Measurements from ENCODE around the gene KCNQ1. TPM values are rescaled to one million over a fixed set of nuclear protein-coding genes. Genes with fewer than 3 reads are reported as not detected.

Gene KCNQ1
- total and polyA plus RNA-seq, 2 of the 13 experiments (the other 11 are each of a cell fraction or from before 2014, with no cell fraction given) = 0.02 to 0.08 TPM

- peaks cover 16 to 88% of the 10 kb centered on the region in 2 experiments for H3K27me3 ChIP-seq (ENCODE audit: control insufficient read depth in 1 of 2, insufficient read depth in 2 of 2, low read length in 2 of 2)
- no peaks in the 10 kb centered on the region for H3K36me3 ChIP-seq (replicated peaks in 1 of 2; ENCODE audit: control insufficient read depth in 1 of 2, insufficient read depth in 2 of 2, low read length in 2 of 2)
- ATAC-seq (peak; percentile 71), FAIRE-seq (no peak), DNase-seq (ENCODE audit: low spot score) (peak; percentile 65)
- WGBS (ENCODE audit: low lambda C conversion rate) = 11% methylated on average over 12 of the region's 24 CpGs
- H3K9ac ChIP-seq (ENCODE audit: insufficient read depth, low read depth, low read length) = no peak overlapping the region
- ChIA-PET POLR2A (no interaction called here), CTCF (ENCODE audit: low intra/inter-chr PET ratio, low total read pairs) (interaction anchor here (0.5 kb wide), 1 partner anchor 403 kb away, joined by 3 read pairs; no protein-coding TSS in a partner anchor)
- H3K4me1 ChIP-seq (ENCODE audit: insufficient read depth, low read length) = peaks cover 21% of the 10 kb centered on the region
- H3K27ac ChIP-seq (ENCODE audit: extremely low read length, insufficient read depth, low read length) = no peak overlapping the region
- in situ Hi-C loops (cut with HindIII; ENCODE audit: extremely low pct_ligation_motif_present, low pct_unique_long_range_greater_than_20kb) (no loop called here), intact Hi-C loops (cut with micrococcal nuclease; ENCODE audit: unreplicated experiment) (no loop called here)
- no peaks in the 10 kb centered on the region for H3K9me3 ChIP-seq (ENCODE audit: low read length)
- no peaks in the 10 kb centered on the region for H4K20me1 ChIP-seq (ENCODE audit: insufficient read depth, low read length)
- no peaks in the 10 kb centered on the region for H3K79me2 ChIP-seq (ENCODE audit: insufficient read depth, low read length)
- H3K4me3 ChIP-seq (replicated peaks in 1 of 3; ENCODE audit: insufficient read depth in 1 of 3, low read depth in 2 of 3, low read length in 3 of 3) = no peak overlapping the region; a peak in 1 of 6 replicates
- H2AFZ ChIP-seq (ENCODE audit: low read length) = no peak overlapping the region
- no TSS peak for BruUV-seq (replicated peaks)
- peak overlapping the region; percentile 42; the same call in 1 of the 2 replicates for H3K4me2 ChIP-seq (ENCODE audit: low read depth, low read length)
- no peak for TF ChIP-seq DRAP1 (CRISPR knock-in tag; IDR thresholded peaks at IDR 0.05)
- TF ChIP-seq ZBTB37 (CRISPR knock-in tag; IDR thresholded peaks at IDR 0.05) = no peak
- TF ChIP-seq PRDM15 (CRISPR knock-in tag; IDR thresholded peaks at IDR 0.05) = no peak
- peak; percentile 73; the same call in 1 of the 2 replicates for TF ChIP-seq HIC2 (CRISPR knock-in tag; IDR thresholded peaks at IDR 0.05; ENCODE audit: low read depth)
- TF ChIP-seq SPEN (CRISPR knock-in tag; IDR thresholded peaks at IDR 0.05; ENCODE audit: low read depth) = 0 out of 2 replicates have a peak, but pooled peaks have one; percentile 18
- peak; percentile 17 for TF ChIP-seq XRCC5 (optimal IDR thresholded peaks at IDR 0.05; ENCODE audit: low read length)
- TF ChIP-seq ZNF572 (CRISPR knock-in tag; IDR thresholded peaks at IDR 0.05) = no peak
- TF ChIP-seq ZNF687 (CRISPR knock-in tag; IDR thresholded peaks at IDR 0.05) = peak; percentile 39
- TF ChIP-seq ZNF589 (CRISPR knock-in tag; conservative IDR thresholded peaks at IDR 0.05) = no peak
These were observed 18.4 kb downstream of the KCNQ1 start for GRCh38 chr11:2462986-2463765.

Data from HepG2 (cell line).